Panc1 (cell line): ENCODE measurements around the gene IFNAR2. TPM values are rescaled to one million over a fixed set of nuclear protein-coding genes. Genes with fewer than 3 reads are reported as not detected.

Source experiments
- ATAC-seq: fragments of 200-7000 bp; cut with Tn5 transposase; 2 replicates; pipeline ENCODE4 v1.9.1; 2020; ENCODE audit warnings: mild to moderate bottlenecking, moderate library complexity
- BruUV-seq: library from RNA; stranded (reverse); fragments of 400-500 nt; replicated peaks from 2 replicates; lab custom pipeline; 2021; lab: Mats Ljungman, UMichigan
- CTCF ChIA-PET: fragments of 300-600 bp; sonication (Branson Sonifier 250); formaldehyde crosslinking; loops from one replicate; lab custom pipeline; 2022; ENCODE audit warnings: antibody characterized with exemption; lab: Charles Lee
- POLR2A ChIA-PET: fragments of 300-600 bp; sonication (Branson Sonifier 250); formaldehyde crosslinking; loops from one replicate; lab custom pipeline; 2022; ENCODE audit warnings: antibody characterized with exemption; lab: Charles Lee
- DNase-seq: peaks from one replicate; pipeline ENCODE4 v3.0.0-alpha.2; 2010; ENCODE audit warnings: low read depth, low spot score
- H3K27ac ChIP-seq: 2 replicates; pipeline ENCODE4 v1.5.1; 2011; ENCODE audit warnings: mild to moderate bottlenecking, low read length, inconsistent platforms
- H3K27me3 ChIP-seq: fragments of 200-500 bp; sonication (Bioruptor generic); 2 replicates; pipeline ENCODE4 v1.6.0; 2014; ENCODE audit warnings: low read length, inconsistent platforms; ENCODE audit not compliant: control insufficient read depth, insufficient read depth
- H3K36me3 ChIP-seq: fragments of 200-500 bp; sonication (Bioruptor generic); 2 replicates; pipeline ENCODE4 v1.5.1; 2014; ENCODE audit warnings: inconsistent platforms, mild to moderate bottlenecking, low read length, moderate library complexity; ENCODE audit not compliant: control insufficient read depth, insufficient read depth
- H3K4me1 ChIP-seq: 2 replicates; pipeline ENCODE4 v1.5.1; 2011; ENCODE audit warnings: inconsistent platforms, mild to moderate bottlenecking, low read length, moderate library complexity; ENCODE audit not compliant: control insufficient read depth, insufficient read depth
- H3K4me3 ChIP-seq, 2 experiments: 2 replicates each; pipeline ENCODE4 v1.5.1; 2011 to 2012; ENCODE audit warnings: low read depth in 2 of 2, low read length in 2 of 2, mild to moderate bottlenecking in 2 of 2, inconsistent platforms in 1 of 2, moderate library complexity in 1 of 2
- H3K9me3 ChIP-seq: fragments of 200-500 bp; sonication (Bioruptor generic); 2 replicates; pipeline ENCODE4 v1.5.1; 2014; ENCODE audit warnings: low read depth, mild to moderate bottlenecking, inconsistent platforms, low read length, moderate library complexity; ENCODE audit not compliant: control insufficient read depth, insufficient read depth
- CTCF ChIP-seq: fragments of 450-650 bp; IDR thresholded peaks from 2 replicates; pipeline ENCODE4 v1.5.1; 2017; ENCODE audit warnings: mild to moderate bottlenecking
- POLR2AphosphoS5 ChIP-seq: IDR thresholded peaks from 2 replicates; pipeline ENCODE4 v1.6.1; 2012; ENCODE audit warnings: mild to moderate bottlenecking, low read depth, low read length, moderate library complexity
- REST ChIP-seq, 2 experiments: IDR thresholded peaks; 2 replicates each; pipeline ENCODE4 v1.6.1; 2011 to 2012; ENCODE audit warnings: low read depth in 2 of 2, control low read depth in 1 of 2, low read length in 1 of 2, mild to moderate bottlenecking in 1 of 2, moderate library complexity in 1 of 2; ENCODE audit not compliant: insufficient read depth in 1 of 2
- SIN3A ChIP-seq: IDR thresholded peaks from 2 replicates; pipeline ENCODE4 v1.6.1; 2012; ENCODE audit warnings: low read depth, mild to moderate bottlenecking, low read length, moderate library complexity, borderline replicate concordance; ENCODE audit not compliant: insufficient read depth
- TCF7L2 ChIP-seq: IDR thresholded peaks from 2 replicates; pipeline ENCODE4 v1.6.1; 2011; ENCODE audit warnings: mild to moderate bottlenecking, low read depth, low read length, inconsistent platforms
- in situ Hi-C: cut with HindIII; loops from 2 replicates; pipeline ENCODE4 v1.10.0; 2016; ENCODE audit warnings: low sequenced_read_pairs, low pct_unique_long_range_greater_than_20kb
- intact Hi-C: fragments of 100-400 bp; cut with micrococcal nuclease; formaldehyde crosslinking; loops from one replicate; pipeline ENCODE4 v1.10.0; 2022; ENCODE audit not compliant: unreplicated experiment
- total RNA-seq: library from RNA; stranded (reverse); gene quantifications from one replicate; pipeline ENCODE4 v1.2.1, GENCODE V29; 2021; ENCODE audit not compliant: unreplicated experiment

Gene IFNAR2
- total RNA-seq, 1 experiment from 2014 or later: 18.2 TPM

- POLR2A ChIA-PET: interaction anchor here (0.6 kb wide), 2 partner anchors 341 to 415 kb away, joined by 4 to 9 read pairs; no protein-coding TSS in a partner anchor
- BruUV-seq: no TSS peak
- Histone ChIP-seq H3K9me3 (no peaks in the 10 kb centered on the region), H3K27me3 (no peaks in the 10 kb centered on the region), H3K4me1 (no peaks in the 10 kb centered on the region), H3K4me3 (no peak overlapping the region), H3K27ac (no peak overlapping the region), H3K36me3 (peaks cover 14% of the 10 kb centered on the region)
- CTCF ChIA-PET: no interaction called here
- ATAC-seq (no peak), DNase-seq (no peak)
- intact Hi-C loops: no loop called here
- TF ChIP-seq CTCF (no peak), SIN3A (no peak), POLR2AphosphoS5 (no peak), REST (IDR thresholded peaks at IDR 0.05; ENCODE audit: insufficient read depth in 1 of 2, low read depth in 2 of 2, low read length in 1 of 2) (no peak), TCF7L2 (no peak)
- in situ Hi-C loops: no loop called here
Observed at GRCh38 chr21:33247599-33247998, 17.9 kb downstream of the IFNAR2 start.

GRCh38 chr21:33249331-33250002 is 19.7 kb downstream of the IFNAR2 start:
- H3K36me3 ChIP-seq: peaks cover 14% of the 10 kb centered on the region
- BruUV-seq: no TSS peak

GRCh38 chr21:33251119-33251518 is 21.4 kb downstream of the IFNAR2 start:
- DNase-seq: no peak
- Histone ChIP-seq H3K4me1 (no peaks in the 10 kb centered on the region), H3K4me3 (no peak overlapping the region), H3K27me3 (no peaks in the 10 kb centered on the region), H3K27ac (no peak overlapping the region), H3K36me3 (peaks cover 14% of the 10 kb centered on the region), H3K9me3 (no peaks in the 10 kb centered on the region)
- BruUV-seq: no TSS peak
- in situ Hi-C loops (no loop called here), intact Hi-C loops (no loop called here)
- TF ChIP-seq TCF7L2: no peak
- TF ChIP-seq CTCF: no peak
- TF ChIP-seq POLR2AphosphoS5: no peak
- TF ChIP-seq SIN3A: no peak
- no peak for TF ChIP-seq REST (IDR thresholded peaks at IDR 0.05; ENCODE audit: insufficient read depth in 1 of 2, low read depth in 2 of 2, low read length in 1 of 2)
- no peak for ATAC-seq
- POLR2A ChIA-PET: no interaction called here
- CTCF ChIA-PET: no interaction called here

More at GRCh38 chr21:33249331-33250002, 19.7 kb downstream of the IFNAR2 start:
- in situ Hi-C loops: no loop called here
- no peaks in the 10 kb centered on the region for H3K9me3 ChIP-seq
- CTCF ChIA-PET: interaction anchor here (0.7 kb wide), 1 partner anchor 970 kb away, joined by 6 read pairs; no protein-coding TSS in a partner anchor
- no peak for ATAC-seq
- H3K4me1 ChIP-seq: no peaks in the 10 kb centered on the region
- POLR2A ChIA-PET: no interaction called here
- TF ChIP-seq SIN3A: no peak
- intact Hi-C loops: no loop called here
- H3K27ac ChIP-seq: no peak overlapping the region
- H3K27me3 ChIP-seq: no peaks in the 10 kb centered on the region
- H3K4me3 ChIP-seq: no peak overlapping the region
- DNase-seq: no peak
